Mesendoderm (in vitro differentiated cells): ENCODE results near the gene KDM4B.

Experiments used
- DNase-seq: peaks from one replicate; pipeline ENCODE4 v3.0.0; 2013
- H2AK5ac ChIP-seq: 2 replicates; pipeline ENCODE4 v1.6.1; 2013; ENCODE audit warnings: low read length, inconsistent platforms
- H2BK120ac ChIP-seq: 2 replicates; pipeline ENCODE4 v1.6.1; 2013; ENCODE audit warnings: low read depth, mild to moderate bottlenecking, low read length, moderate library complexity, mixed read lengths
- H2BK15ac ChIP-seq: replicated peaks from 2 replicates; pipeline ENCODE4 v1.6.1; 2013; ENCODE audit warnings: low read depth, mild to moderate bottlenecking, moderate library complexity
- H2BK5ac ChIP-seq: 2 replicates; pipeline ENCODE4 v1.6.1; 2013; ENCODE audit warnings: low read length, inconsistent platforms
- H3K18ac ChIP-seq: 2 replicates; pipeline ENCODE4 v1.6.1; 2013; ENCODE audit warnings: mild to moderate bottlenecking, low read length, mixed read lengths
- H3K23ac ChIP-seq: one replicate; pipeline ENCODE4 v1.6.1; 2013; ENCODE audit warnings: low read length
- H3K27ac ChIP-seq: 2 replicates; pipeline ENCODE4 v1.5.1; 2013; ENCODE audit warnings: low read depth, mild to moderate bottlenecking, inconsistent platforms, low read length, moderate library complexity
- H3K27me3 ChIP-seq: 2 replicates; pipeline ENCODE4 v1.6.1; 2013; ENCODE audit warnings: low read length, control low read depth, mild to moderate bottlenecking, inconsistent platforms; ENCODE audit not compliant: insufficient read depth, poor library complexity
- H3K36me3 ChIP-seq: 2 replicates; pipeline ENCODE4 v1.6.1; 2013; ENCODE audit warnings: low read length, inconsistent platforms; ENCODE audit not compliant: control insufficient read depth, insufficient read depth
- H3K4ac ChIP-seq: one replicate; pipeline ENCODE4 v1.6.1; 2013; ENCODE audit warnings: low read depth, mild to moderate bottlenecking, low read length, moderate library complexity
- H3K4me1 ChIP-seq: 2 replicates; pipeline ENCODE4 v1.6.1; 2013; ENCODE audit warnings: low read depth, low read length, inconsistent platforms; ENCODE audit not compliant: control insufficient read depth
- H3K4me2 ChIP-seq: 2 replicates; pipeline ENCODE4 v1.6.1; 2013; ENCODE audit warnings: low read length
- H3K4me3 ChIP-seq: 2 replicates; pipeline ENCODE4 v1.5.1; 2013; ENCODE audit warnings: mild to moderate bottlenecking, low read length
- H3K56ac ChIP-seq: one replicate; pipeline ENCODE4 v1.6.1; 2013; ENCODE audit warnings: low read length
- H3K79me1 ChIP-seq: 2 replicates; pipeline ENCODE4 v1.6.1; 2013; ENCODE audit warnings: low read length, inconsistent platforms
- H3K79me2 ChIP-seq: 2 replicates; pipeline ENCODE4 v1.6.1; 2013; ENCODE audit warnings: mild to moderate bottlenecking, low read length; ENCODE audit not compliant: control insufficient read depth, insufficient read depth
- H3K9ac ChIP-seq: 2 replicates; pipeline ENCODE4 v1.6.1; 2013; ENCODE audit warnings: low read length, inconsistent platforms
- H4K5ac ChIP-seq: one replicate; pipeline ENCODE4 v1.6.1; 2013; ENCODE audit warnings: low read length
- H4K8ac ChIP-seq: one replicate; pipeline ENCODE4 v1.6.1; 2013; ENCODE audit warnings: low read depth, mild to moderate bottlenecking, control low read depth, low read length, moderate library complexity
- WGBS: extraction: QIAGEN DNeasy Blood & Tissue Kit; methylation state at CpG from one replicate; pipeline ENCODE4 v1.1.7; 2013; ENCODE audit warnings: low lambda C conversion rate, missing lambda C conversion rate; ENCODE audit not compliant: insufficient coverage; ENCODE audit errors: extremely low coverage; 5-methylcytosine and 5-hydroxymethylcytosine counted together

The KDM4B gene

DNA sequence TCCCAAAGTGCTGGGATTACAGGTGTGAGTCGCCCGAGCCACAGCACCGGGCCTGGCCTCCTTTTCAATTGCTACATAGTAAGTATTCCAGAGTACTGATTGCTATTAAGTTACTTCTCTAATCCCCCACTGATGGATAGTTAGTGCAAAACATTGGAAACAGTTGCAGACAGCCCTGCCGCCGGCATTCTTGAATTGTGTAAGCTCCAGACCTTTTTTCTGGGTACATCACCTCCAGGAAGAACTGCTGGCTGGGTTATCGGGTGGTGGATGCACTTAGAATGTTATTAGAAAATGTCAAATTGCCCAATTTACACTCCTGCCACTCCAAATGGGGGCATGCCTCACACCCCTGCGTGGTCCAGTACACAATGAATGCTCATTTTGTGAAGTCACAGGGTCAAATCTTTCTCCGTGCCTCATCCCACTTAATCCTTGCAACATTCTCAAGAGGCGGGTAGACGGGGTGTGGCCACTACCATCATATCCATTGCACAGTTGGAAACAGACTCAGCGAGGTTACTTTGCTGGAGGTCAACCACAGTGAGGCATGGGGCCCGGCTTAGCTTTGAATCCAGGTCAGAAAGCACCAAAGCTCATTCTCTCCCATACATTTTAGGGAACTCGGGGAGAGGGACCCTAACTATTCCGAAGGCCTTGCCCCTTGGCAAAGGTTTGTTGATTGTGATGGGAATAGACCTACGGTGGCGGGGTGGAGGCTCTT lies 1.0 kb upstream of the KDM4B start:
- no peak overlapping the region for H4K5ac ChIP-seq

DNA sequence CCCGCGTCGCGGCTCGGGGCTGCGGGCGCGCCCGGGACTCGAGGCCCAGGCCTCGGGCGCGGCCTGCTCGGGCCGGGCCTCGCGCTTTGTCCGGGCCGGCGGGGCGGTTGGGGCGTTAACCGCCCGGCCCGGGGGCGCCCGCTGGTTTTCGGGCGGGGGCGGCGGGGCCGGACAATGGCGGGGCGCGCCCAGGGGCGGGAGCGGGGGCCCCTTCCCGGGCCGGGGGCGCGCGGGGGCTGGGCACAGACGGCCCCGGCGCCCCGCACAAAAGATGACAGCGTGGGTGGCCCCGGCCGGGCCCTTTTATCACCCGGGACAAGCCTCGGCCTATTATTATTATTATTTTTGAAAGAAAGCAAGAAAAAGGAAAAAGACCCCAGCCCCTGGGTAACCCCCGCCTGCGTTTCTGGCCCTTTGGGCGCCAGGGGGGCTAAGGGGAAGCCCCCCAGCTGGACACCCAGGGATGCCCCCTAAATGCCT lies 419 bp downstream of the KDM4B start:
- Histone ChIP-seq H4K5ac (no peak overlapping the region), H3K23ac (no peak overlapping the region), H3K4ac (peak overlapping the region; percentile 57), H3K79me1 (peaks cover 14% of the 10 kb centered on the region), H3K27me3 (no peaks in the 10 kb centered on the region), H3K4me1 (peaks cover 3% of the 10 kb centered on the region), H3K4me3 (peak overlapping the region; percentile 46), H4K8ac (no peak overlapping the region), H3K27ac (no peak overlapping the region), H3K36me3 (no peaks in the 10 kb centered on the region), H3K9ac (peak overlapping the region; percentile 77), H2BK120ac (no peak overlapping the region), H3K4me2 (peak overlapping the region; percentile 15), H3K18ac (peak overlapping the region; percentile 56), H2AK5ac (no peak overlapping the region), H3K56ac (peak overlapping the region; percentile 75), H2BK5ac (no peak overlapping the region), H3K79me2 (peaks cover 11% of the 10 kb centered on the region), H2BK15ac (no peak overlapping the region)
- no CpG with 5 or more reads among the region's 54 CpGs for WGBS
- DNase-seq = no peak

More for the DNA sequence above, 1.0 kb upstream of the KDM4B start:
- H3K4me3 ChIP-seq = peak overlapping the region; percentile 16
- WGBS = no CpG with 5 or more reads among the region's 16 CpGs
- H3K4me2 ChIP-seq = peak overlapping the region; percentile 49
- H3K4me1 ChIP-seq = peaks cover 3% of the 10 kb centered on the region
- H3K18ac ChIP-seq = no peak overlapping the region
- H3K27me3 ChIP-seq = no peaks in the 10 kb centered on the region
- H2BK120ac ChIP-seq = no peak overlapping the region
- peaks cover 13% of the 10 kb centered on the region for H3K79me1 ChIP-seq
- no peak overlapping the region for H2BK5ac ChIP-seq
- no peak for DNase-seq
- peak overlapping the region; percentile 59 for H3K9ac ChIP-seq
- peaks cover 11% of the 10 kb centered on the region for H3K79me2 ChIP-seq
- no peak overlapping the region for H2BK15ac ChIP-seq
- no peak overlapping the region for H3K23ac ChIP-seq
- H4K8ac ChIP-seq = no peak overlapping the region
- peak overlapping the region; percentile 81 for H3K56ac ChIP-seq
- no peak overlapping the region for H3K27ac ChIP-seq
- H3K36me3 ChIP-seq = no peaks in the 10 kb centered on the region
- no peak overlapping the region for H2AK5ac ChIP-seq
- H3K4ac ChIP-seq = no peak overlapping the region

DNA sequence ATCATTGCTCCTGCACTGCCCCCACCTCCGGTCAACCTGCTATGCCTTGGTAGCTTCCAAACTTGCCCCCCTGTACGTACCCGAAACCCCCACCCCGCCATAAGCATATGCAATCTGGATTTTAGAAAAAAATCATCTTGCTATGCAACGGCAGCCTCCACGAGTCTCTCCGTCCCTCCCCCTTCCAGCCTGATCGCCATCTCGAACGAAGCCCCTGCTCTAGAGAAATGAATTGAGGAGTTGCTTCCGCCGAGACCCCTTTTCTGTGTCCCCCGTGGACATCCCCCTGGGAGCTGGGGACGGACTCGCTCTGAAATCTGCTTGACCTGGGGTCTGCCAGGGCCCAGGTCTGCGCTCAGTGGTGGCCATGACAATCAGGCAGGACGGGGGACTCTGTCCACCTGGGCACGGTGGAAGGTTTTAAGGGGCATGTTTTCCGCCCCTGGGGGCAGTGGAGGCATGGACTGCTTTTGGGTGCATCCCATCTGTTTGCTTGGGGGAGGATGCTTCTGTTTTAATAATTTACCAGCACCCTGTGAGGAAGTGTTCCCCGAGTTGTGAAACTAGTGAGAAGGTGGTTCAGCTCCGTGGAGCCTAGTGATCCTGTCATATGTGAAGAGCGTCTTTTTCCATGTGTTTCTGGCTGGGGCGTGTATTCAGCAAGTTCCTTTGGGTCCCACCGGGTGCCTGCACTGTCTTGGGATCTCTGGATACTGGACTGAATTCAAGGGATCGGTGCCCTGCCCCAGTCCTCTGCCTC lies 1.0 kb downstream of the KDM4B start:
- H3K23ac ChIP-seq = peak overlapping the region; percentile 81
- no peak overlapping the region for H4K8ac ChIP-seq
- peaks cover 11% of the 10 kb centered on the region for H3K79me2 ChIP-seq
- H3K4ac ChIP-seq = peak overlapping the region; percentile 57
- no peaks in the 10 kb centered on the region for H3K36me3 ChIP-seq
- no peak overlapping the region for H4K5ac ChIP-seq
- no peak overlapping the region for H3K18ac ChIP-seq
- no peak overlapping the region for H2AK5ac ChIP-seq
- no peak overlapping the region for H3K27ac ChIP-seq
- no peaks in the 10 kb centered on the region for H3K27me3 ChIP-seq
- H3K4me3 ChIP-seq = peak overlapping the region; percentile 46
- H3K56ac ChIP-seq = peak overlapping the region; percentile 75
- peaks cover 3% of the 10 kb centered on the region for H3K4me1 ChIP-seq
- H2BK5ac ChIP-seq = no peak overlapping the region
- peak overlapping the region; percentile 15 for H3K4me2 ChIP-seq
- no peak overlapping the region for H2BK15ac ChIP-seq
- H3K9ac ChIP-seq = peak overlapping the region; percentile 77
- peaks cover 14% of the 10 kb centered on the region for H3K79me1 ChIP-seq
- no peak for DNase-seq
- no peak overlapping the region for H2BK120ac ChIP-seq
- WGBS = no CpG with 5 or more reads among the region's 25 CpGs

DNA sequence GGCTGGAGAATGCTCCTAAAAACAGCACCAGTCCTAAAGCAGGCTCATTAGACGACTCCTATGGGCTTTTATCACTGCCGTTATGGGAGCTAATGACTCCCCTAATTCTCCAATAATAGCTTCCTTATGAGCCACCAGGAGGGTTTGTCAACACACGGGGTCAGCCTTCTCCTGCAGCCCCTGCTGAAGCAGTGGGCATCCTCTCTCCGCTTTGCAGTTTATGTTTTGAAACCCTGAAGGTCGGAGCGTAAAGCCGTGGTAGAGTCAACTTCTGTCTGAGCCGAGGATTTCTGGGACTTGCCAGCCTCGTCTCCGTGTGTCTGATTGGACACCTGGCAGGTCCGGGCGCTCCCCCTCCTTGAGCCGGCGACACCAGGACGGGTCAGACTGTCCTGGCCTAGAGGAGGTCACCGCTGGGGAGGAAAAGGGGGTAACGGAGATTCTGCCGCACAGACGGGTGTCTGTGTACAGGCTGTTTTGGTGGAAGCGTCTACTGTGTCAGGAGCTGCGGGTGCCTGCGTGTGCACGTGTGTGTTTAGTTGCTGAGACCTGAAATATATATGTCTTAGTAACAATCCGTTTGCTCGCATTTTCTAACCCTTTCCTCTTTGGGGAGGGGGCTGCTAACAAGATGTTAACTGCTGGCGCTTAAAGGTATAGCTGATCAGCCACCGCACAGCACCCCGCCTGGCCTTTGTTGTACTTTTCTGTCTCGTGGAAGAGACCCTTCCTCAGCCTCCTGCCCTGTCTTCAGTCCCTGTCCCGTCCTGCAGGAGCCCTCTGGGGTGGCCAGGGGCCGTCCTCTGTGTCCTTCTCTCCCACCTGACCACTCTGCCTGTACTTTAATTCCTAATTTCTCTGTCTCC lies 1.9 kb downstream of the KDM4B start:
- Histone ChIP-seq H3K4me3 (peak overlapping the region; percentile 10), H3K4ac (no peak overlapping the region), H3K56ac (peak overlapping the region; percentile 74), H3K18ac (no peak overlapping the region), H4K8ac (no peak overlapping the region), H3K9ac (peak overlapping the region; percentile 77), H3K79me2 (peaks cover 11% of the 10 kb centered on the region), H3K27ac (no peak overlapping the region), H3K4me1 (peaks cover 3% of the 10 kb centered on the region), H4K5ac (no peak overlapping the region), H3K23ac (no peak overlapping the region), H2BK120ac (no peak overlapping the region), H3K4me2 (peak overlapping the region; percentile 15), H2AK5ac (no peak overlapping the region), H3K27me3 (no peaks in the 10 kb centered on the region), H2BK5ac (no peak overlapping the region), H3K36me3 (no peaks in the 10 kb centered on the region), H2BK15ac (no peak overlapping the region), H3K79me1 (peaks cover 14% of the 10 kb centered on the region)
- WGBS = no CpG with 5 or more reads among the region's 31 CpGs
- DNase-seq = peak; percentile 33

DNA sequence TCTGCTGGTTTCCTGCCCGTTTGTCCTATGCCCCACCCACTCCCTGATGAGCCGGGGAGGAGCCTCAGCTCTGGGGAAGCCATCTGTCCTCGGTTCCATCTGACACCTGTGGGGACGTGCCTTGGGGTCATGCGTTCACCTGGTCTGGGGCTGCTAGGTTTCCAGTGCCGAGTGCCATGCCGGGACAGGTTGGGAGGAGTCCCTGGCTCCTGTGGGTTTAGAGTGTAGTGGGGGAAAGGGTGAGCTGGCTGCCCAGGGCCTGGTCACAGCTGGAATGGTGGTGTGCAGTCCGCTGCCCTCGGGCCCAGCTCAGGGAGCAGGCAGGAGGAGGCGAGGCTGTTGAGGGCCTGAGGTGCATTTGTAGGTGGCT lies 2.5 kb downstream of the KDM4B start:
- no peaks in the 10 kb centered on the region for H3K27me3 ChIP-seq
- peaks cover 3% of the 10 kb centered on the region for H3K4me1 ChIP-seq
- H3K4me3 ChIP-seq = no peak overlapping the region
- H3K27ac ChIP-seq = no peak overlapping the region
- H3K36me3 ChIP-seq = no peaks in the 10 kb centered on the region
- H3K4ac ChIP-seq = no peak overlapping the region
- no peak overlapping the region for H2BK120ac ChIP-seq
- peak overlapping the region; percentile 72 for H3K56ac ChIP-seq
- peak; percentile 78 for DNase-seq
- H4K5ac ChIP-seq = no peak overlapping the region
- H4K8ac ChIP-seq = no peak overlapping the region
- H3K23ac ChIP-seq = no peak overlapping the region
- no peak overlapping the region for H3K18ac ChIP-seq
- no peak overlapping the region for H2AK5ac ChIP-seq
- peaks cover 14% of the 10 kb centered on the region for H3K79me1 ChIP-seq
- H2BK5ac ChIP-seq = no peak overlapping the region
- H3K4me2 ChIP-seq = peak overlapping the region; percentile 15
- peak overlapping the region; percentile 77 for H3K9ac ChIP-seq
- WGBS = no CpG with 5 or more reads among the region's 10 CpGs
- H3K79me2 ChIP-seq = peaks cover 11% of the 10 kb centered on the region
- H2BK15ac ChIP-seq = no peak overlapping the region
